H1 (cell line): ENCODE measurements around the gene JMJD8. TPM values are rescaled to one million over a fixed set of nuclear protein-coding genes. Genes with fewer than 3 reads are reported as not detected.

Experiments used
- CTCF ChIA-PET: fragments of 300-600 bp; sonication (Branson Sonifier 250); formaldehyde crosslinking; loops from one replicate; lab custom pipeline; 2021; ENCODE audit not compliant: partially characterized antibody; lab: Charles Lee
- POLR2A ChIA-PET: fragments of 300-600 bp; sonication (Branson Sonifier 250); formaldehyde crosslinking; loops from one replicate; lab custom pipeline; 2021; ENCODE audit warnings: inconsistent platforms; ENCODE audit not compliant: partially characterized antibody; lab: Charles Lee
- DNase-seq, 2 experiments: peaks; one replicate each; pipeline versions ENCODE4 v3.0.0 to v3.0.0-alpha.2; 2010 to 2022; ENCODE audit warnings: low spot score in 2 of 2, low read depth in 1 of 2, mixed read lengths in 1 of 2
- FAIRE-seq: peaks from 2 replicates; lab custom pipeline; 2011; peaks lifted over from hg19 to GRCh38; lab: Jason Lieb, UNC
- H2AFZ ChIP-seq: 2 replicates; pipeline ENCODE4 v1.8.1; 2012; ENCODE audit warnings: low read length, inconsistent platforms
- H2AK5ac ChIP-seq: 2 replicates; pipeline ENCODE4 v1.6.1; 2013; ENCODE audit warnings: low read depth, low read length
- H2BK120ac ChIP-seq: replicated peaks from 2 replicates; pipeline ENCODE3; 2013; ENCODE audit warnings: low read depth, low read length, inconsistent platforms
- H2BK12ac ChIP-seq: 2 replicates; pipeline ENCODE4 v1.6.1; 2013; ENCODE audit warnings: low read depth, low read length
- H2BK15ac ChIP-seq: 2 replicates; pipeline ENCODE4 v1.6.1; 2013; ENCODE audit warnings: low read length
- H2BK20ac ChIP-seq: 2 replicates; pipeline ENCODE4 v1.6.1; 2013; ENCODE audit warnings: low read length
- H2BK5ac ChIP-seq: 2 replicates; pipeline ENCODE4 v1.6.1; 2013; ENCODE audit warnings: low read depth, low read length
- H3K14ac ChIP-seq: 2 replicates; pipeline ENCODE4 v1.6.1; 2013; ENCODE audit warnings: inconsistent platforms; ENCODE audit not compliant: insufficient read length
- H3K18ac ChIP-seq: 2 replicates; pipeline ENCODE4 v1.6.1; 2013; ENCODE audit warnings: low read length; ENCODE audit errors: extremely low read depth
- H3K23ac ChIP-seq: 2 replicates; pipeline ENCODE4 v1.6.1; 2013; ENCODE audit warnings: inconsistent platforms; ENCODE audit not compliant: insufficient read length
- H3K23me2 ChIP-seq: 2 replicates; pipeline ENCODE4 v1.6.1; 2013; ENCODE audit warnings: low read depth, low read length
- H3K27ac ChIP-seq: 2 replicates; pipeline ENCODE4 v1.6.1; 2011; ENCODE audit warnings: low read depth, low read length, inconsistent platforms
- H3K27me3 ChIP-seq, 4 experiments: replicated peaks in 1 of 4; 1 replicate in 1 of 4; 2 replicates in 3 of 4; pipeline versions ENCODE4 v1.6.1 to v1.8.1; 2011 to 2013; ENCODE audit warnings: low read length in 3 of 4, mild to moderate bottlenecking in 3 of 4, inconsistent platforms in 2 of 4, mixed read lengths in 2 of 4, moderate library complexity in 1 of 4; ENCODE audit not compliant: control insufficient read depth in 3 of 4, insufficient read depth in 3 of 4; ENCODE audit errors: extremely low read depth in 1 of 4
- H3K36me3 ChIP-seq, 4 experiments: 2 replicates each; pipeline versions ENCODE4 v1.6.1 to v1.8.1; 2011 to 2013; ENCODE audit warnings: mild to moderate bottlenecking in 4 of 4, low read length in 3 of 4, moderate library complexity in 2 of 4, control low read depth in 1 of 4, inconsistent platforms in 1 of 4; ENCODE audit not compliant: insufficient read depth in 4 of 4, control insufficient read depth in 2 of 4
- H3K4ac ChIP-seq: replicated peaks from 2 replicates; pipeline ENCODE3; 2013; ENCODE audit warnings: low read length, low read depth, mixed read lengths, inconsistent platforms; ENCODE audit not compliant: insufficient read length
- H3K4me1 ChIP-seq, 4 experiments: replicated peaks in 1 of 4; 1 replicate in 1 of 4; 2 replicates in 3 of 4; pipeline versions ENCODE4 v1.6.1 to v1.8.1; 2011 to 2013; ENCODE audit warnings: low read length in 3 of 4, inconsistent platforms in 2 of 4, mixed read lengths in 1 of 4; ENCODE audit not compliant: insufficient read depth in 4 of 4, control insufficient read depth in 3 of 4
- H3K4me2 ChIP-seq, 2 experiments: 2 replicates each; pipeline versions ENCODE4 v1.6.1 to v1.8.1; 2011 to 2013; ENCODE audit warnings: low read depth in 2 of 2, low read length in 2 of 2, control low read depth in 1 of 2, inconsistent platforms in 1 of 2, mild to moderate bottlenecking in 1 of 2; ENCODE audit not compliant: insufficient read depth in 1 of 2
- H3K4me3 ChIP-seq, 4 experiments: fragments of 200-600, 300-600 bp in 1 of 4; sonication (generic), shearing (Covaris generic), sonication (Bioruptor Twin) in 1 of 4; 2 replicates each; pipeline versions ENCODE4 v1.5.1 to v1.8.1; 2011 to 2016; ENCODE audit warnings: low read length in 4 of 4, low read depth in 3 of 4, control low read depth in 2 of 4, inconsistent platforms in 2 of 4, mild to moderate bottlenecking in 2 of 4, mixed read lengths in 1 of 4, moderate library complexity in 1 of 4; ENCODE audit not compliant: insufficient read depth in 2 of 4; ENCODE audit errors: extremely low read depth in 1 of 4
- H3K56ac ChIP-seq: replicated peaks from 2 replicates; pipeline ENCODE3; 2013; ENCODE audit warnings: low read depth, mild to moderate bottlenecking, mixed read lengths, low read length, inconsistent platforms; ENCODE audit not compliant: insufficient read length
- H3K79me1 ChIP-seq: 2 replicates; pipeline ENCODE4 v1.6.1; 2013; ENCODE audit warnings: low read depth, low read length, control low read depth
- H3K79me2 ChIP-seq, 2 experiments: 2 replicates each; pipeline versions ENCODE4 v1.6.1 to v1.8.1; 2012 to 2013; ENCODE audit warnings: low read length in 2 of 2, mild to moderate bottlenecking in 2 of 2, inconsistent platforms in 1 of 2; ENCODE audit not compliant: insufficient read depth in 2 of 2, control insufficient read depth in 1 of 2
- H3K9ac ChIP-seq, 4 experiments: replicated peaks in 1 of 4; 1 replicate in 1 of 4; 2 replicates in 3 of 4; pipeline versions ENCODE4 v1.6.1 to v1.8.1; 2011 to 2013; ENCODE audit warnings: low read depth in 3 of 4, low read length in 3 of 4, control low read depth in 2 of 4, mild to moderate bottlenecking in 2 of 4, moderate library complexity in 2 of 4, inconsistent platforms in 1 of 4; ENCODE audit errors: extremely low read depth in 1 of 4
- H3K9me3 ChIP-seq, 2 experiments: 2 replicates each; pipeline versions ENCODE4 v1.6.1 to v1.8.1; 2012 to 2013; ENCODE audit warnings: mild to moderate bottlenecking in 2 of 2, moderate library complexity in 2 of 2, control low read depth in 1 of 2, inconsistent platforms in 1 of 2, low read depth in 1 of 2, low read length in 1 of 2, mixed read lengths in 1 of 2; ENCODE audit not compliant: insufficient read depth in 2 of 2
- H4K20me1 ChIP-seq, 2 experiments: replicated peaks in 1 of 2; 2 replicates each; pipeline versions ENCODE3 to v1.8.1; 2011 to 2013; ENCODE audit warnings: inconsistent platforms in 2 of 2, low read length in 2 of 2, mild to moderate bottlenecking in 1 of 2; ENCODE audit not compliant: insufficient read depth in 2 of 2, control insufficient read depth in 1 of 2
- H4K5ac ChIP-seq: 2 replicates; pipeline ENCODE4 v1.6.1; 2013; ENCODE audit warnings: low read length, low read depth, mixed read lengths, inconsistent platforms; ENCODE audit not compliant: insufficient read length
- H4K8ac ChIP-seq: 2 replicates; pipeline ENCODE4 v1.8.0; 2013; ENCODE audit warnings: mild to moderate bottlenecking, moderate library complexity, low read length, inconsistent platforms; ENCODE audit not compliant: insufficient read depth; ENCODE audit errors: extremely low read depth
- H4K91ac ChIP-seq: replicated peaks from 2 replicates; pipeline ENCODE3; 2013; ENCODE audit warnings: low read length, mixed read lengths, inconsistent platforms; ENCODE audit not compliant: insufficient read length
- BCL11A ChIP-seq, 2 experiments: IDR thresholded peaks; one replicate each; pipeline ENCODE4 v1.6.1; 2011; ENCODE audit warnings: low read depth in 2 of 2, low read length in 2 of 2, mild to moderate bottlenecking in 2 of 2
- CTBP2 ChIP-seq: IDR thresholded peaks from 2 replicates; pipeline ENCODE4 v1.7.0; 2011; ENCODE audit warnings: borderline replicate concordance, mild to moderate bottlenecking, moderate library complexity, mixed read lengths, low read length; ENCODE audit not compliant: insufficient read depth, insufficient read length
- EZH2 ChIP-seq: fragments of 200-600 bp; sonication (generic); IDR thresholded peaks from 2 replicates; pipeline ENCODE4 v1.7.1; 2012; ENCODE audit warnings: low read depth, mild to moderate bottlenecking, moderate library complexity, low read length, inconsistent platforms; ENCODE audit not compliant: severe bottlenecking
- RXRA ChIP-seq: IDR thresholded peaks from 2 replicates; pipeline ENCODE4 v1.6.1; 2011; ENCODE audit warnings: low read depth, mild to moderate bottlenecking, low read length, moderate library complexity; ENCODE audit not compliant: insufficient read depth
- SIN3A ChIP-seq, 2 experiments: IDR thresholded peaks in 1 of 2; conservative IDR thresholded peaks in 1 of 2; 2 replicates each; pipeline ENCODE4 v1.6.1; 2011 to 2012; ENCODE audit warnings: low read length in 2 of 2, improper control_type of control experiment in 1 of 2, low read depth in 1 of 2, mild to moderate bottlenecking in 1 of 2
- SRF ChIP-seq: IDR thresholded peaks from 2 replicates; pipeline ENCODE4 v1.6.1; 2011; ENCODE audit warnings: mild to moderate bottlenecking, low read depth, low read length, moderate library complexity
- SUZ12 ChIP-seq: fragments of 200-600 bp; sonication (generic); IDR thresholded peaks from 2 replicates; pipeline ENCODE4 v1.6.1; 2012; ENCODE audit warnings: mild to moderate bottlenecking, inconsistent platforms, low read length, moderate library complexity, mixed read lengths
- TAF1 ChIP-seq: IDR thresholded peaks from 2 replicates; pipeline ENCODE4 v1.6.1; 2011; ENCODE audit warnings: mild to moderate bottlenecking, low read depth, low read length
- TBP ChIP-seq: IDR thresholded peaks from 2 replicates; pipeline ENCODE4 v1.6.1; 2011; ENCODE audit warnings: low read depth, low read length, improper control_type of control experiment
- WGBS, 2 experiments: shearing (Covaris generic) in 1 of 2; methylation state at CpG; one replicate each; pipeline versions ENCODE4 v1.1.6 to v1.1.7; 2013 to 2015; ENCODE audit warnings: low lambda C conversion rate in 2 of 2, mixed read lengths in 2 of 2, inconsistent platforms in 1 of 2, low coverage in 1 of 2, missing lambda C conversion rate in 1 of 2; ENCODE audit not compliant: insufficient replicate concordance in 2 of 2, insufficient coverage in 1 of 2, insufficient read length in 1 of 2; ENCODE audit errors: extremely low coverage in 1 of 2, missing lambda C conversion rate in 1 of 2; 5-methylcytosine and 5-hydroxymethylcytosine counted together
- polyA plus RNA-seq, 7 experiments: library from polyadenylated mRNA; depleted of rRNA in 3 of 7; stranded (reverse) in 5 of 7; unstranded in 2 of 7; fragments of >200 nt in 5 of 7; fragments of 200-250 nt in 2 of 7; gene quantifications; 1 replicate in 5 of 7; 2 replicates in 1 of 7; 4 replicates in 1 of 7; pipeline versions ENCODE4 v1.2.1 to v1.2.3, GENCODE V29; 2011 to 2013; ENCODE audit warnings: missing spikeins in 2 of 7, mixed read lengths in 2 of 7
- total RNA-seq: library from RNA; stranded (reverse); fragmentation: NEBNext Ultra II Directional; extraction: Animal tissue kit (Norgen Biotek cat#: 25700); gene quantifications from 2 replicates; pipeline ENCODE4 v1.2.1, GENCODE V29; 2021

Gene JMJD8
- total and polyA plus RNA-seq, 2 of the 8 experiments (the other 6 are each of a cell fraction or from before 2014, with no cell fraction given), result 46.4 to 87.4 TPM

GRCh38 chr16:694187-694862, 10.2 kb upstream of the JMJD8 start:
- H2BK20ac ChIP-seq, result no peak overlapping the region
- no peak overlapping the region for H2AK5ac ChIP-seq
- H3K9ac ChIP-seq, result no peak overlapping the region; a peak in 1 of 7 replicates
- H3K27ac ChIP-seq, result no peak overlapping the region
- peak in 1 of 2 experiments; percentile 67 for DNase-seq
- no peaks in the 10 kb centered on the region for H3K79me2 ChIP-seq
- no peak overlapping the region for H3K23ac ChIP-seq
- H3K4me2 ChIP-seq, result peak overlapping the region; percentile 87 to 95
- no peak overlapping the region for H4K91ac ChIP-seq
- peak overlapping the region; percentile 43 to 78 (median 48) for H3K4me3 ChIP-seq
- H4K5ac ChIP-seq, result no peak overlapping the region
- H3K9me3 ChIP-seq, result no peaks in the 10 kb centered on the region
- no peak for FAIRE-seq
- H3K23me2 ChIP-seq, result peaks cover 14% of the 10 kb centered on the region
- H2BK120ac ChIP-seq, result no peak overlapping the region
- peaks cover 0 to 8% of the 10 kb centered on the region in 2 experiments for H4K20me1 ChIP-seq
- no peak overlapping the region for H2BK5ac ChIP-seq
- no peak overlapping the region for H2AFZ ChIP-seq
- peaks cover 0 to 19% (median 13%) of the 10 kb centered on the region in 4 experiments; a peak in 5 of 7 replicates for H3K4me1 ChIP-seq
- H3K36me3 ChIP-seq, result no peaks in the 10 kb centered on the region
- H3K18ac ChIP-seq, result no peak overlapping the region
- H3K27me3 ChIP-seq, result peaks cover 5 to 64% (median 42%) of the 10 kb centered on the region in 4 experiments
- TF ChIP-seq SUZ12 (peak; percentile 36; the same call in 1 of the 2 replicates), SRF (no peak), BCL11A (IDR thresholded peaks at IDR 0.05; ENCODE audit: low read depth in 2 of 2, low read length in 2 of 2) (no peak), EZH2 (peak; percentile 33), SIN3A (conservative IDR thresholded peaks at IDR 0.05 in 1 of 2, IDR thresholded peaks at IDR 0.05 in 1 of 2; ENCODE audit: low read depth in 1 of 2, low read length in 2 of 2) (no peak), RXRA (no peak), TBP (no peak), TAF1 (no peak), CTBP2 (no peak)
- TF ChIP-seq, all 59 proteins: peak for 2
- Histone ChIP-seq H3K4ac (no peak overlapping the region), H3K14ac (no peak overlapping the region), H4K8ac (no peak overlapping the region), H2BK15ac (no peak overlapping the region), H3K79me1 (peaks cover 2% of the 10 kb centered on the region; the same call in 1 of the 2 replicates), H3K56ac (no peak overlapping the region), H2BK12ac (no peak overlapping the region)
- 2% methylated on average over 40 of the region's 64 CpGs; no CpG with 5 or more reads in 1 of the 2 experiments for WGBS, 2 experiments
- ChIA-PET POLR2A (interaction anchor here (0.8 to 4.6 kb wide), 7 partner anchors 12 to 119 kb away, joined by 3 to 48 read pairs (median 5); partner anchors contain the start of genes ANTKMT, CCDC78, JMJD8 and STUB1), CTCF (interaction anchor here (0.6 to 2.3 kb wide), 5 partner anchors 8 to 92 kb away, joined by 3 to 15 read pairs (median 6); no protein-coding TSS in a partner anchor)
